H1 (cell line): Measurements from ENCODE around the gene ZNF385C. TPM values are rescaled to one million over a fixed set of nuclear protein-coding genes. Genes with fewer than 3 reads are reported as not detected.

Experiments
- CTCF ChIA-PET: fragments of 300-600 bp; sonication (Branson Sonifier 250); formaldehyde crosslinking; loops from one replicate; lab custom pipeline; 2021; ENCODE audit not compliant: partially characterized antibody; lab: Charles Lee
- POLR2A ChIA-PET: fragments of 300-600 bp; sonication (Branson Sonifier 250); formaldehyde crosslinking; loops from one replicate; lab custom pipeline; 2021; ENCODE audit warnings: inconsistent platforms; ENCODE audit not compliant: partially characterized antibody; lab: Charles Lee
- DNase-seq, 2 experiments: peaks; one replicate each; pipeline versions ENCODE4 v3.0.0 to v3.0.0-alpha.2; 2010 to 2022; ENCODE audit warnings: low spot score in 2 of 2, low read depth in 1 of 2, mixed read lengths in 1 of 2
- FAIRE-seq: peaks from 2 replicates; lab custom pipeline; 2011; peaks lifted over from hg19 to GRCh38; lab: Jason Lieb, UNC
- H2AFZ ChIP-seq: 2 replicates; pipeline ENCODE4 v1.8.1; 2012; ENCODE audit warnings: low read length, inconsistent platforms
- H2AK5ac ChIP-seq: 2 replicates; pipeline ENCODE4 v1.6.1; 2013; ENCODE audit warnings: low read depth, low read length
- H2BK120ac ChIP-seq: replicated peaks from 2 replicates; pipeline ENCODE3; 2013; ENCODE audit warnings: low read depth, low read length, inconsistent platforms
- H2BK12ac ChIP-seq: 2 replicates; pipeline ENCODE4 v1.6.1; 2013; ENCODE audit warnings: low read depth, low read length
- H2BK15ac ChIP-seq: 2 replicates; pipeline ENCODE4 v1.6.1; 2013; ENCODE audit warnings: low read length
- H2BK20ac ChIP-seq: 2 replicates; pipeline ENCODE4 v1.6.1; 2013; ENCODE audit warnings: low read length
- H2BK5ac ChIP-seq: 2 replicates; pipeline ENCODE4 v1.6.1; 2013; ENCODE audit warnings: low read depth, low read length
- H3K14ac ChIP-seq: 2 replicates; pipeline ENCODE4 v1.6.1; 2013; ENCODE audit warnings: inconsistent platforms; ENCODE audit not compliant: insufficient read length
- H3K18ac ChIP-seq: 2 replicates; pipeline ENCODE4 v1.6.1; 2013; ENCODE audit warnings: low read length; ENCODE audit errors: extremely low read depth
- H3K23ac ChIP-seq: 2 replicates; pipeline ENCODE4 v1.6.1; 2013; ENCODE audit warnings: inconsistent platforms; ENCODE audit not compliant: insufficient read length
- H3K23me2 ChIP-seq: 2 replicates; pipeline ENCODE4 v1.6.1; 2013; ENCODE audit warnings: low read depth, low read length
- H3K27ac ChIP-seq: 2 replicates; pipeline ENCODE4 v1.6.1; 2011; ENCODE audit warnings: low read depth, low read length, inconsistent platforms
- H3K27me3 ChIP-seq, 4 experiments: replicated peaks in 1 of 4; 1 replicate in 1 of 4; 2 replicates in 3 of 4; pipeline versions ENCODE4 v1.6.1 to v1.8.1; 2011 to 2013; ENCODE audit warnings: low read length in 3 of 4, mild to moderate bottlenecking in 3 of 4, inconsistent platforms in 2 of 4, mixed read lengths in 2 of 4, moderate library complexity in 1 of 4; ENCODE audit not compliant: control insufficient read depth in 3 of 4, insufficient read depth in 3 of 4; ENCODE audit errors: extremely low read depth in 1 of 4
- H3K36me3 ChIP-seq, 4 experiments: 2 replicates each; pipeline versions ENCODE4 v1.6.1 to v1.8.1; 2011 to 2013; ENCODE audit warnings: mild to moderate bottlenecking in 4 of 4, low read length in 3 of 4, moderate library complexity in 2 of 4, control low read depth in 1 of 4, inconsistent platforms in 1 of 4; ENCODE audit not compliant: insufficient read depth in 4 of 4, control insufficient read depth in 2 of 4
- H3K4ac ChIP-seq: replicated peaks from 2 replicates; pipeline ENCODE3; 2013; ENCODE audit warnings: low read length, low read depth, mixed read lengths, inconsistent platforms; ENCODE audit not compliant: insufficient read length
- H3K4me1 ChIP-seq, 4 experiments: replicated peaks in 1 of 4; 1 replicate in 1 of 4; 2 replicates in 3 of 4; pipeline versions ENCODE4 v1.6.1 to v1.8.1; 2011 to 2013; ENCODE audit warnings: low read length in 3 of 4, inconsistent platforms in 2 of 4, mixed read lengths in 1 of 4; ENCODE audit not compliant: insufficient read depth in 4 of 4, control insufficient read depth in 3 of 4
- H3K4me2 ChIP-seq, 2 experiments: 2 replicates each; pipeline versions ENCODE4 v1.6.1 to v1.8.1; 2011 to 2013; ENCODE audit warnings: low read depth in 2 of 2, low read length in 2 of 2, control low read depth in 1 of 2, inconsistent platforms in 1 of 2, mild to moderate bottlenecking in 1 of 2; ENCODE audit not compliant: insufficient read depth in 1 of 2
- H3K4me3 ChIP-seq, 4 experiments: fragments of 200-600, 300-600 bp in 1 of 4; sonication (generic), shearing (Covaris generic), sonication (Bioruptor Twin) in 1 of 4; 2 replicates each; pipeline versions ENCODE4 v1.5.1 to v1.8.1; 2011 to 2016; ENCODE audit warnings: low read length in 4 of 4, low read depth in 3 of 4, control low read depth in 2 of 4, inconsistent platforms in 2 of 4, mild to moderate bottlenecking in 2 of 4, mixed read lengths in 1 of 4, moderate library complexity in 1 of 4; ENCODE audit not compliant: insufficient read depth in 2 of 4; ENCODE audit errors: extremely low read depth in 1 of 4
- H3K56ac ChIP-seq: replicated peaks from 2 replicates; pipeline ENCODE3; 2013; ENCODE audit warnings: low read depth, mild to moderate bottlenecking, mixed read lengths, low read length, inconsistent platforms; ENCODE audit not compliant: insufficient read length
- H3K79me1 ChIP-seq: 2 replicates; pipeline ENCODE4 v1.6.1; 2013; ENCODE audit warnings: low read depth, low read length, control low read depth
- H3K79me2 ChIP-seq, 2 experiments: 2 replicates each; pipeline versions ENCODE4 v1.6.1 to v1.8.1; 2012 to 2013; ENCODE audit warnings: low read length in 2 of 2, mild to moderate bottlenecking in 2 of 2, inconsistent platforms in 1 of 2; ENCODE audit not compliant: insufficient read depth in 2 of 2, control insufficient read depth in 1 of 2
- H3K9ac ChIP-seq, 4 experiments: replicated peaks in 1 of 4; 1 replicate in 1 of 4; 2 replicates in 3 of 4; pipeline versions ENCODE4 v1.6.1 to v1.8.1; 2011 to 2013; ENCODE audit warnings: low read depth in 3 of 4, low read length in 3 of 4, control low read depth in 2 of 4, mild to moderate bottlenecking in 2 of 4, moderate library complexity in 2 of 4, inconsistent platforms in 1 of 4; ENCODE audit errors: extremely low read depth in 1 of 4
- H3K9me3 ChIP-seq, 2 experiments: 2 replicates each; pipeline versions ENCODE4 v1.6.1 to v1.8.1; 2012 to 2013; ENCODE audit warnings: mild to moderate bottlenecking in 2 of 2, moderate library complexity in 2 of 2, control low read depth in 1 of 2, inconsistent platforms in 1 of 2, low read depth in 1 of 2, low read length in 1 of 2, mixed read lengths in 1 of 2; ENCODE audit not compliant: insufficient read depth in 2 of 2
- H4K20me1 ChIP-seq, 2 experiments: replicated peaks in 1 of 2; 2 replicates each; pipeline versions ENCODE3 to v1.8.1; 2011 to 2013; ENCODE audit warnings: inconsistent platforms in 2 of 2, low read length in 2 of 2, mild to moderate bottlenecking in 1 of 2; ENCODE audit not compliant: insufficient read depth in 2 of 2, control insufficient read depth in 1 of 2
- H4K5ac ChIP-seq: 2 replicates; pipeline ENCODE4 v1.6.1; 2013; ENCODE audit warnings: low read length, low read depth, mixed read lengths, inconsistent platforms; ENCODE audit not compliant: insufficient read length
- H4K8ac ChIP-seq: 2 replicates; pipeline ENCODE4 v1.8.0; 2013; ENCODE audit warnings: mild to moderate bottlenecking, moderate library complexity, low read length, inconsistent platforms; ENCODE audit not compliant: insufficient read depth; ENCODE audit errors: extremely low read depth
- H4K91ac ChIP-seq: replicated peaks from 2 replicates; pipeline ENCODE3; 2013; ENCODE audit warnings: low read length, mixed read lengths, inconsistent platforms; ENCODE audit not compliant: insufficient read length
- CHD2 ChIP-seq: IDR thresholded peaks from 2 replicates; pipeline ENCODE4 v1.6.1; 2012; ENCODE audit warnings: low read length, improper control_type of control experiment
- MAFK ChIP-seq: IDR thresholded peaks from 2 replicates; pipeline ENCODE4 v1.6.1; 2012; ENCODE audit warnings: low read depth, mild to moderate bottlenecking, improper control_type of control experiment, low read length
- POU5F1 ChIP-seq: IDR thresholded peaks from 2 replicates; pipeline ENCODE4 v1.6.1; 2011; ENCODE audit warnings: low read depth, mild to moderate bottlenecking, low read length, moderate library complexity
- RBBP5 ChIP-seq: IDR thresholded peaks from 2 replicates; pipeline ENCODE4 v1.7.1; 2012; ENCODE audit warnings: low read depth, mild to moderate bottlenecking, inconsistent platforms, low read length, moderate library complexity, borderline replicate concordance
- SIRT6 ChIP-seq: IDR thresholded peaks from one replicate; pipeline ENCODE4 v1.7.1; 2012; ENCODE audit warnings: low read length, inconsistent platforms
- WGBS, 2 experiments: shearing (Covaris generic) in 1 of 2; methylation state at CpG; one replicate each; pipeline versions ENCODE4 v1.1.6 to v1.1.7; 2013 to 2015; ENCODE audit warnings: low lambda C conversion rate in 2 of 2, mixed read lengths in 2 of 2, inconsistent platforms in 1 of 2, low coverage in 1 of 2, missing lambda C conversion rate in 1 of 2; ENCODE audit not compliant: insufficient replicate concordance in 2 of 2, insufficient coverage in 1 of 2, insufficient read length in 1 of 2; ENCODE audit errors: extremely low coverage in 1 of 2, missing lambda C conversion rate in 1 of 2; 5-methylcytosine and 5-hydroxymethylcytosine counted together
- polyA plus RNA-seq, 7 experiments: library from polyadenylated mRNA; depleted of rRNA in 3 of 7; stranded (reverse) in 5 of 7; unstranded in 2 of 7; fragments of >200 nt in 5 of 7; fragments of 200-250 nt in 2 of 7; gene quantifications; 1 replicate in 5 of 7; 2 replicates in 1 of 7; 4 replicates in 1 of 7; pipeline versions ENCODE4 v1.2.1 to v1.2.3, GENCODE V29; 2011 to 2013; ENCODE audit warnings: missing spikeins in 2 of 7, mixed read lengths in 2 of 7
- total RNA-seq: library from RNA; stranded (reverse); fragmentation: NEBNext Ultra II Directional; extraction: Animal tissue kit (Norgen Biotek cat#: 25700); gene quantifications from 2 replicates; pipeline ENCODE4 v1.2.1, GENCODE V29; 2021

ZNF385C gene
- total and polyA plus RNA-seq, 2 of the 8 experiments (the other 6 are each of a cell fraction or from before 2014, with no cell fraction given): 3.9 to 6.1 TPM

- DNase-seq (no peak), FAIRE-seq (no peak)
- Histone ChIP-seq H2AK5ac (no peak overlapping the region), H4K5ac (no peak overlapping the region), H2AFZ (no peak overlapping the region), H3K36me3 (no peaks in the 10 kb centered on the region), H3K9ac (no peak overlapping the region), H2BK120ac (no peak overlapping the region), H3K4me1 (peaks cover 0 to 6% (median 2%) of the 10 kb centered on the region in 4 experiments; a peak in 1 of 7 replicates), H3K4me3 (no peak overlapping the region), H3K23me2 (no peaks in the 10 kb centered on the region), H3K79me2 (no peaks in the 10 kb centered on the region), H4K91ac (no peak overlapping the region), H4K20me1 (no peaks in the 10 kb centered on the region), H3K9me3 (no peaks in the 10 kb centered on the region), H3K27ac (no peak overlapping the region), H3K27me3 (no peaks in the 10 kb centered on the region), H2BK12ac (no peak overlapping the region), H3K23ac (no peak overlapping the region), H4K8ac (no peak overlapping the region), H2BK5ac (no peak overlapping the region), H2BK15ac (no peak overlapping the region), H3K4ac (no peak overlapping the region), H3K56ac (no peak overlapping the region), H3K18ac (no peak overlapping the region), H2BK20ac (no peak overlapping the region), H3K79me1 (no peaks in the 10 kb centered on the region), H3K14ac (no peak overlapping the region), H3K4me2 (no peak overlapping the region)
- ChIA-PET CTCF (interaction anchor here (0.5 to 38.8 kb wide), 10 partner anchors 9 to 1994 kb away, joined by 3 to 1084 read pairs (median 4); partner anchors contain the start of genes DHX58, HSPB9, KAT2A and ZNF385C), POLR2A (interaction anchor here (1.5 kb wide), 1 partner anchor 17 kb away, joined by 4 read pairs; the partner anchor contains the start of gene DNAJC7)
- WGBS, 2 experiments: 86% methylated on average over 5 of the region's 6 CpGs; no CpG with 5 or more reads in 1 of the 2 experiments
- no peak for TF ChIP-seq POU5F1
- no peak for TF ChIP-seq MAFK
- TF ChIP-seq RBBP5: no peak
- no peak for TF ChIP-seq CHD2
- TF ChIP-seq SIRT6: no peak
Measured at GRCh38 chr17:42034059-42034458, 64.2 kb downstream of the ZNF385C start.
